HG02623 (cell line): ENCODE data around the gene TARM1.

ENCODE experiments used
- ATAC-seq: cut with Tn5 transposase; IDR thresholded peaks from one replicate; pipeline ENCODE4 v1.9.1; 2021; ENCODE audit warnings: moderate library complexity; ENCODE audit not compliant: unreplicated experiment

Gene TARM1

DNA sequence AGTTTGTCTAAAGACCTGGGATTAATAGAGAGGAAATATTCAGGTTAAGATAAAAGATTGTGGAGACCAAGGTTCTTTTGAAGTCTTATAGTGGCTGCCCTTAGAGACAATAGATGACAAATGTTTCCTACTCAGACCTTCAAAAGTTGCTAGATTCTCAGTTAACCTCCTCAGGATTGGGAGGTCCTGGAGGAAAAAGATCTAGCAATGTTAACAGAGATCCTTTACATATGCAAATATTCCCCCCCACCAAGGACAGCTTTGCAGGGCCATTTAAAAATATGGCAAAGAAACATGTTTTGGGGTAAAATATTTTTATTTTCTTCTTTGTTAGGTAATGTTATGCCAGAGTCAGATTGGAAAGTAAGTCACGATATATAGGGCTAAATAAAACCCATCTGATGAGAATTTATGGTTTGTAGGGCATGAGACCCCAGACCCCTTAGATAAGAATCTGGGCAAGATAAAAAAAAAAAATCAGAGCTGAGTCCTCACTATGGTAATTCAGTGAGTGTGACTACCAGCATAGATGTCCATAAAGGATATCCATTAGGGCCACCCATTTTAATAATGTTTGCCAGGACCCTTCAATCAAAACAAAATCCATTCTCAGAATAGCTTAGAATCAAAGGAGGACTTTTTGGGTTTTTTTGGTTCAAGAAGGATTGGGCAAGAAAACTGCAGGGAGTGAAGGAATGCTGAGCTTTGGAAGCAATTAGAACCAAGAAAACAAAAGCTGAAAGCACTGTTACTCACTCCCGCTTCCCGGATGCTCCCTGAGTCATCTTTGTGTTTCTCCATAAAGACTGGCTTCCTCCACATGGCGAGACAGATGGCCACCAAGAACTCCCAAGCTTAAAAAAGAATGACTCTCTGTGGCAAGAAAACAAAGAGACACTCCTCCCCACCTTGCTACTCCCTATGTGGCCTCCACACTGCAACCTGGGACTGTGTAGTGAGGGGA, 45.7 kb downstream of the TARM1 start:
- ATAC-seq: no peak

DNA sequence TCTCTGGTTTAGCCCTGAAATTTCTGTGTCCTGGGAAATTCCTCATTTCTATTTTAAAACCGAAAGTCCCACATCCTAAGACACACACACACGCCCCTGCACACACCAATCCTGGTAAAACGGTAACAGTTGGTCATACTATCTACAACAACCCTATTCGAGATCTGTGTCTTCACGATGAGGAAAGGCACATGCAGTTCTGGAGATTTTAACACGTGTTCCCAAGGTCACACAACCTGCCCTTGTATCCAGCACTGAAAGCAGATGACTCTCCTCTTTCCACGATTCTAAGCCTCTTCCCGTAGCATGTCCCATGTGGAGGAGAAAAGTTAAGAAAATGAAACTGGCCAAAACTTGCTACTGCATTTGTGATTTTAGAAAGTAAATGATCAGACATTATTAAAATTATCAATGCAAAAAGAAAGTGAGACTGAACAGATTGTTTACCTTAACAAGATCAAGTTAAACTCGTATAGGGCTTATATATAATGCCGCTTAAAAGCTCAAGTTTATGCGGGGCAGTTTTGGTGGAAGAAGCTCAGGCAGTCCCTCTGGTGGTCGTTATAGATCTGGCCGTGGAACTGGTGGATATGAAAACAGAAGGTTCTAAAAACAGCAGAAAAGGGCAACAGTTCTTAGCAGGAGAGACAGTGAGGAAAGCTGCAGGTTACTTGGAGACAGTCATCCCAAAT, 50.1 kb downstream of the TARM1 start:
- ATAC-seq: no peak

DNA sequence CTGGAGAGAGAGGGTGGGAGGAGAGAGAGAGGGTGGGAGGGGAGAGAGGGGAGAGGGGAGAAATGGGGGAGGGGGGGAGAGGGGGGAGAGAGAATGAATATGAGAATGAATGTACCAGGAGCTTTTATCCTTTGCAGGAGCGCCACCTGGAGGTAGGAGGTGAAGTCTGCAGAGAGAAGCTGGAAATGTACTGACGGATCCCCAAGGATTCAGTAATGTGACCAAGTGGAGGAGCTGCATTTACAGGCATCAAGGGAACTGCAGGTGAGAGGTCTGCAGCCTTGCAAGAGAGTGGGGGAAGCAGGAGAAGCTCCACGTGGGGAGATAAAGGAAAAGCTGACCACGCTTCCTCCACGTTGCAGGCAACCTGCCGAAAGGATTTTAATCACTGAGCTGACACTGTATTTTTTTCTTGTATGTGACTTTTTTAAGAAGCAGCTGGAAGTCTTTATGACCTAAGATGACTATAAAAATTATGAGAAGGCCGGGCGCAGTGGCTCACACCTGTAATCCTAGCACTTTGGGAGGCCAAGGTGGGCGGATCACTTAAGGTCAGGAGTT, 51.2 kb downstream of the TARM1 start:
- no peak for ATAC-seq

DNA sequence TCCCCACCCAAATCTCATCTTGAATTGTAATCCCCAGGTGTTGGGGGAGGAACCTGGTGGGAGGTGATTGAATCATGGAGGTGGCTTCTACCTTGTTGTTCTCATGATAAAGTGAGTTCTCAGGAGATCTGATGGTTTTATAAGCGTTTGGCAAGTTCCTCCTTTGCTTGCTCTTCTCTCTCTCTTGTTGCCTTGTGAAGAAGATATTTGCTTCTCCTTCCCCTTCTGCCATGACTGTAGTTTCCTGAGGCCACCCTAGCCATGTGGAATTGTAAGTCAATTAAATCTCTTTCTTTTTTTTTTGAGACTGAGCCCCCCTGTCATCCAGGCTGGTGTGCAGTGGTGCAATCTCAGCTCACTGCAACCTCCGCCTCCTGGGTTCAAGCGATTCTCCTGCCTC, 51.9 kb downstream of the TARM1 start:
- no peak for ATAC-seq

DNA sequence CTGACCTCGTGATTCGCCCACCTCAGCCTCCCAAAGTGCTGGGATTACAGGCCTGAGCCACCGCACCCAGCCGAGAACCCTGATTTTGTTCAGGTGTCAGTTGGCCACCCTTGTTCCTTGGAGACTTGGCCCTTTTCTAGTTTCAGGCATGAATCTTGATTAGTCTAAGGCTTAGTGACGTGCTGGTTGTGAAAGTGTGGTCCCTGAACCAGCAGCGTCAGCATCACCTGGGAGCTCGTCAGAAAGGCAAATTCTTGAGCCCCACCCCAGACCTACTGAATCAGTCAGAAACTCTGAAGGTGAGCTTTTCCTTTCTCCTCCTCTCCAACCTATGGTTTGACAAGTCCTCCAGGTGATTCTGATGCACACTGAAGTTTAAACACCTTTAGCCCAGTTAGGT, 54.5 kb downstream of the TARM1 start:
- ATAC-seq: no peak

DNA sequence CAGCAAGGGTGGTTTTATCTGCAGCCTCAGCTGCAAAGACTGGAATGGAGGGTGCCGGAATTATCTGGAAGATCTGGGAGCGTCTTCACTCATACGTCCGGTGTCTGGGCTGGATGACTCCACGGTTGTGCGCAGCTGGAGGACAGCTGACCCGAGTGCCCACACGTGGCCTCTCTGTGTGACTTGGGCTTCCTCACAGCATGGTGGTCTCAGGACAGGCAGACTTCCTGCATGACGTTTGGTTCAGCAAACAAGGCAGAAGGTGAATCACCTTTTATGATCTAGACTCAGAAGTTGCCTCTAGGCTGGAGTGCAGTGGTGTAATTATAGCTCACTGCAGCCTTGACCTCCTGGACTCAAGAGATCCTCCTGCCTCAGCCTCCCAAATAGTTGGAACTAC, 56.5 kb downstream of the TARM1 start:
- no peak for ATAC-seq

DNA sequence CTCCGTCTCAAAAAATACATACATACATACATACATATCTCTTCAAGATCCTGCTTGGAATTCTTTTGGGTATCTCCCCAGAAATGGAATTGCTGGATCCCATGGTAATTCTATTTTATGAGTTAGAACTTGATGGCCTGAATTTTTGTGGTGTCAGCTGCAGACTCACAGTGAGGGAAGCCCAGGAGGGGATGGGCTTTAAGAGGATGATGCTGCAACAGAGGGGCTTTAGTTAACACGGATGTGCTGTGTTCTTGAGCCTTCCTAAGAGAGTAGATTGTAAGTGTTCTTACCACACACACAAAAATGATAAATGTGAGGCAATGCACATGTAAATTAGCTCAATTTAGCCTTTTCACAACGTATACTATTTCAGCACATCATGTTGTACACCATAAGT, 58.0 kb downstream of the TARM1 start:
- ATAC-seq: no peak

DNA sequence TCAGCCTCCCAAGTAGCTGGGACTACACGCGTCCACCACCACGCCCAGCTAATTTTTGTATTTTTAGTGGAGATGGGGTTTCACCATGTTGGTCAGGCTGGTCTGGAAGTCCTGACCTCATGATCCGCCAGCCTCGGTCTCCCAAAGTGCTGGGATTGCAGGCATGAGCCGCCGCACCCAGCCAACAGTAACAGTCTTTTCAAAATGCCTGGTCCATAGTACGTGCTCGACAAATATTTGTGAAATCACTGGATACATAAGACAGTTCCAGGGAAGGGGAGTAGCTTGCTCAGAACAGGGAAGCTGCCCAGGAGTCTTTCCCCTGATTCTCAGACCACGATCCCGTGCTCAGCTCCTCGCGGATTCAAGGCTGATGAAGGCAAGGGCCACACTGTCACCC, 59.2 kb downstream of the TARM1 start:
- ATAC-seq: no peak

DNA sequence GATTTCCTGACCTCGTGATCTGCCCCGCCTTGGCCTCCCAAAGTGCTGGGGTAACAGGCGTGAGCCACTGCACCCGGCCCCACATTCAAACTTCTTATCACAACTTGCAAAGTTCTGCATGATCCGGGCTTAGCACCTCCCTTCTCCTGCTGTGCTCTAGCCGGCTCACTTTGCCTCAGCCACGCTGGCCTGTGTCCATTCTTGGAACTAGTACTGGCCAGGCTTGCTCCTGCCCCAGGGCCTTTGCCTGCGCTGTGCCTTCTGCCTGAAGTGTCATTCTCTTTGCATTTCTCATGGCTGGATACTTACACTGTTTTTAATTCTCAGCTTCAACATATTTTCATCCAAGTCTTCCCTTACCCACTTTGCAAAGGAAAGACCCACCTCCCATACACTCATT, 59.8 kb downstream of the TARM1 start:
- no peak for ATAC-seq
